NOMO-1 treated with DMSO at 0.1 percent for 48 hours (cell line): Measurements from ENCODE around the gene CYP2B6.
"Not testable (repeated sequence)": the region's sequence is repeated elsewhere in the genome, so short reads cannot be mapped to it uniquely, and the experiment has no call there.

Source experiments
- DNase-seq: peaks from one replicate; lab custom pipeline; 2025; ENCODE audit not compliant: unreplicated experiment; lab: John Stamatoyannopoulos, UW

CYP2B6 gene

GRCh38 chr19:40990972-40991381, at the start of gene CYP2B6:
Gene CYP2B6 (plus strand): TSS chr19:40991282. CDS start chr19:40991306, 24 bp downstream.
- DNase-seq = no peak

- no peak for DNase-seq
Measured at GRCh38 chr19:40941481-40942219, 49.4 kb upstream of the CYP2B6 start.

DNA sequence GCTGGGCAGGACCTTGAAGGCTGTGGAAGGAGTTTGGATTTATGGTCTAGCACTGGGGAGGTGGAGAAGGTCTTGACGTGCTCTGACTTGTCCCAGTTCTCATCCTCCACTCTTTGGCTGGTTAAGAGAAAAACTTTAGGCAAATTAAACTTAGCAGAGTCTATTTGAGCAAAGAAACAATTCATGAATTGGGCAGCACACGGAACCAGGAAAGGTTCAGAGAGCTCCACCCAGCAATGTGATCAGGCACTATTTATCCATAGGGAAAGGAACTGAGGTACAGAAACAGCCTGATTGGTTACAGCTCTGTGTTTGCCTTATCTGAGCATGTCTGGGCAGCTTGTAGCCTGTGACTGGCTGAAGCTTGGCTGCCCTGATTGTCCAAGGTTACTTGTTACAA, 45.4 kb upstream of the CYP2B6 start:
- DNase-seq = no peak

- no peak for DNase-seq
Measured at GRCh38 chr19:40947114-40947513, 44.0 kb upstream of the CYP2B6 start.

- DNase-seq = no peak
Measured at GRCh38 chr19:40947573-40947972, 43.5 kb upstream of the CYP2B6 start.

DNA sequence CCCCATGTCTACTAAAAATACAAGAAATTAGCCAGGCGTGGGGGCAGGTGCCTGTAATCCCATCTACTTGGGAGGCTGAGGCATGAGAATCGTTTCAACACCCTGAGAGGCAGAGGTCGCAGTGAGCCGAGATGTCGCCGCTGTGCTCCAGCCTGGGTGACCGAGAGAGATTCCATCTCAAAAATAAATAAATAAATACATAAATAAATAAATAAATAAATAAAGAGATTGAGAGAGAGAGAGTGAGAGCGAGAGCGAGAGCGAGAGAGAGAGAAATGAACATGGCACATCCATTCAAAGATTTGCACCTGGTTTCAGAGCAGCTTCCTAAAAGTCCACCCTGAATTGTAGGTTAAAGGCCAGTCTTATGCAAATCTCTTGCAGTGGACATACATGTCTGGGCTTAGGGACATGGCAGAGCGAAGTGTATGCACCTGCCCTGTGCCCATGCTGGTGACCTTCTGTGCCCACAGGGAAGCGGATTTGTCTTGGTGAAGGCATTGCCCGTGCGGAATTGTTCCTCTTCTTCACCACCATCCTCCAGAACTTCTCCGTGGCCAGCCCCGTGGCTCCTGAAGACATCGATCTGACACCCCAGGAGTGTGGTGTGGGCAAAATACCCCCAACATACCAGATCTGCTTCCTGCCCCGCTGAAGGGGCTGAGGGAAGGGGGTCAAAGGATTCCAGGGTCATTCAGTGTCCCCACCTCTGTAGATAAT, 42.3 kb upstream of the CYP2B6 start:
- DNase-seq = no peak

DNA sequence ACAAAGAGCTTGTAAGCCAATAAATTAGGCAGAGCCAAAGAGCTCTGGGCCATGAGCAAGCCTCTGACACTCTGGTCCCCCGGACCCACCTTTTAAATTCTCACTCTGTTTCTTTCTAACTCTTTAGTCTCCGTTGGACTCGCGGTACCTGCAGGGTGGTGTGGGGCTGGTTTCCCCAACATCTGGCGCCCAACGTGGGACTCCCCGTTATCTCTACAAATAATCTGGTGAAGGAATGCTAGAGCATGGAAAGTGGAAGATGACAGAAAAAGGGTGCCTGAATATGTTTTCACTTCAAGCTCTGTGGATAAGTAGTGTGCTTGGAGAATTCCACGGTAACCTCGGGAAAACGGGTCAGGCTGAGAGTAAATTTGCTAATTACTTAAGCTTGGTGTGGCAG, 36.5 kb upstream of the CYP2B6 start:
- DNase-seq = no peak

- DNase-seq = no peak
Measured at GRCh38 chr19:40959338-40959737, 31.7 kb upstream of the CYP2B6 start.

GRCh38 chr19:40960062-40960685, 30.9 kb upstream of the CYP2B6 start:
- DNase-seq = no peak

DNA sequence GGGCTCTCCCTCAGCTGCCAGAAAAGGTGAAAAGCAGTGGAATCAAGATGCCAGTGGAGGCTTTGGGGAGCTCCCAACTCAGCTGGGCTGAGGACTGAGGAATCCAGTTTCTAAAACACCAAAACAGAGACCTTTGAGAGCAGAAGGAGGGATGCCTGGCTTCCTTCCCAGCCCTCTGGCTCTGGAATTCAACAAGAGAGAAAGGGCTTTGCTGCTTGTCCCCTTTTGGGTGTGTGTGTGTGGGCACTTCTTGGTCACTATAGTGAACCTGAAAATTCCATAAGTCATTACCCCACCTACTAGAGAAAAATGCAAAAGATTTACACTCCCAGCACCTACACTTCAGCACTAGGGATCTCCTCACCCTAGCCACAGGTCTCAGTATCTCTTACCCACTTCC, 30.3 kb upstream of the CYP2B6 start:
- DNase-seq = no peak

DNA sequence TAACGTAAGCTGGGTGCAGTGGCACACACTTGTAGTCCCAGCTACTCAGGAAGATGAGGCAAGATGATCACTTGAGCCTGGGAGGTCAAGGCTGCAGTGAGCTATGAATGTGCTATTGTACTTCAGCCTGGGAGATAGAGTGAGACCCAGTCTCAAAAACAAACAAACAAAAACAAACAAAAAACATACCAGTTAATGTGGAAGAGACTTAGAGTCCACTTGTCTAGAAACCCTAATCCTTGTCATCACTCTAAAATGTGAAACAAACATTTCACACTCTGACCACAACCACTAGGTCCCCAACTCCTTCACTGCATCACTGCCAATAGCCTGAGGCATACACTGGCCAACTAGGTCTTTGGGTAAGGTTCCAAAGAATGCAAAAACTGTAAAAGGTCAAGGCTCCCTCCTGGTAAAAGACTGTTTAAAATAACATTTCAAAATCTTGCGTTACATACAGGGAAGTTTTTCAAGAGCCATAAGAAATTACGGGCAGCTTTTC, 28.6 kb upstream of the CYP2B6 start:
- DNase-seq = no peak

DNA sequence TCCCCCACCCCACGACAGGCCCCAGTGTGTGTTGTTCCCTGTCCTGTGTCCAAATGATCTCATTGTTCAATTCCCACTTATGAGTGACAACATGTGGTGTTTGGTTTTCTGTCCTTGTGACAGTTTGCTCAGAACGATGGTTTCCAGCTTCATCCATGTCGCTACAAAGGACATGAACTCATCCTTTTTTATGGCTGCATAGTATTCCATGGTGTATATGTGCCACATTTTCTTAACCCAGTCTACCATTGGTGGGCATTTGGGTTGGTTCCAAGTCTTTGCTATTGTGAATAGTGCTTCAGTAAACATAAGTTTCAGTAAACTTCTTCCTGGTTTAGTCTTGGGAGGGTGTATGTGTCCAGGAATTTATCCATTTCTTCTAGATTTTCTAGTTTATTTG, 26.7 kb upstream of the CYP2B6 start:
- not testable (repeated sequence) for DNase-seq

DNA sequence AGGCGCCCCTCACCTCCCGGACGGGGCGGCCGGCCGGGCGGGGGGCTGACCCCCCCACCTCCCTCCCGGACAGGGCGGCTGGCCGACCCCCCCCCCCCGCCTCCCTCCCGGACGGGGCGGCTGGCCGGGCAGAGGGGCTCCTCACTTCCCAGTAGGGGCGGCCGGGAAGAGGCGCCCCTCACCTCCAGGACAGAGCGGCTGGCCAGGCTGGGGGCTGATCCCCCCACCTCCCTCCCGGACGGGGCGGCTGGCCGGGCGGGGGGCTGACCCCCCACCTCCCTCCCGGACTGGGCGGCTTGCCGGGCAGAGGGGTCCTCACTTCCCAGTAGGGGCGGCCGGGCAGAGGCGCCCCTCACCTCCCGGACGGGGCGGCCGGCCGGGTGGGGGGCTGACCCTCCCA, 25.7 kb upstream of the CYP2B6 start:
- not testable (repeated sequence) for DNase-seq

GRCh38 chr19:40966591-40966990, 24.5 kb upstream of the CYP2B6 start:
- DNase-seq = not testable (repeated sequence)

GRCh38 chr19:40968065-40968464, 23.0 kb upstream of the CYP2B6 start:
- not testable (repeated sequence) for DNase-seq

GRCh38 chr19:40969721-40970120, 21.4 kb upstream of the CYP2B6 start:
- not testable (repeated sequence) for DNase-seq

DNA sequence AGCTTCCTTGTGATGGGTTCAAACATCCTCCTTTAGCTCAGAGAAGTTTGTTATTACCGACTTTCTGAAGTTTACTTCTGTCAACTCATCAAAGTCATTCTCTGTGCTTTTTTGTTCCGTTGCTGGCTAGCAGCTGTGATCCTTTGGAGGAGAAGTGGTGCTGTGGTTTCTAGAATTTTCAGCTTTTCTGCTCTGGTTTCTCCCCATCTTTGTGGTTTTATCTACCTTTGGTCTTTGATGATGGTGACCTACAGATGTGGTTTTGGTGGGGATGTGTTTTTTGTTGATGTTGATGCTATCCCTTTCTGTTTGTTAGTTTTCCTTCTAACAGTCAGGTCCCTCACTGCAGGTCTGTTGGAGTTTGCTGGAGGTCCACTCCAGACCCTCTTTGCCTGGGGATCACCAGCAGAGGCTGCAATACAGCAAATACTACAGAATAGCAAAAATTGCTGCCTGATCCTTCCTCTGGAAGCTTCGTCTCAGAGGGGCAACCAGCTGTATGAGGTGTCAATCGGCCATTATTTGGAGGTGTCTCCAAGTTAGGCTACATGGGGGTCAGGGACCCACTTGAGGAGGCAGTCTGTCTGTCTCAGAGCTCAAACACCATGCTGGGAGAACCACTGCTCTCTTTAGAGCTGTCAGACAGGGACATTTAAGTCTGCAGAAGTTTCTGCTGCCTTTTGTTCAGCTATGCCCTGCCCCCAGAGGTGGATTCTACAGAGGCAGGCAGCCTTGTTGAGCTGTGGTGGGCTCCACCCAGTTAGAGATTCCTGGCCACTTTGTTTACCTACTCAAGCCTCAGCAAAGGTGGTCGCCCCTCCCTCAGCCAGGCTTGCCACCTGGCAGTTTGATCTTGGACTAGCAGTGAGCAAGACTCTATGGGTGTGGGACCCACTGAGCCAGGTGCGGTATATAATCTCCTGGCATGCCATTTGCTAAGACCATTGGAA, 20.4 kb upstream of the CYP2B6 start:
- not testable (repeated sequence) for DNase-seq

DNA sequence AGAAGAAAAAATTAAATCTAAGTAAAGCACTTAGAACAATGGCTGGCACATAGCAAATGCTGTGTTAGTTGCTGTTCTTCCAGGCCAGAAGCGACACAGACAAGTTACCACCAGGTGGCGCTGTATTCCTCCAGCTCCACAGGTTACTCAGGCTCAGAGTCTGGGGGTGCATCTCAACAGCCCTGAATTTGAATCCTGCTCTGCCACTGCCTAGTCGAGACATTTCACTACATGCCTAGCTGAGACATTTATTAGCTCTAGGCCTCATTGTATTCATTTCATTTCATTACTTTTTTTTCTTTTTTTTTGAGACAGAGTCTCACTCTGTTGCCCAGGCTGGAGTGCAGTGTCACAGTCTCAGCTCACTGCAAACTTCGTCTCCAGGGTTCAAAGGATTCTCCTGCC, 16.4 kb upstream of the CYP2B6 start:
- peak; percentile 48 for DNase-seq

GRCh38 chr19:40976134-40976533, 14.9 kb upstream of the CYP2B6 start:
- DNase-seq = no peak

GRCh38 chr19:40976724-40977123, 14.4 kb upstream of the CYP2B6 start:
- DNase-seq = no peak

GRCh38 chr19:40979759-40980158, 11.3 kb upstream of the CYP2B6 start:
- DNase-seq = not testable (repeated sequence)
